Mononuclear cell (primary cell): Measurements from ENCODE around the gene WDR70. TPM values are rescaled to one million over a fixed set of nuclear protein-coding genes. Genes with fewer than 3 reads are reported as not detected.
"Not testable (repeated sequence)": the region's sequence is repeated elsewhere in the genome, so short reads cannot be mapped to it uniquely, and the experiment has no call there.

Source experiments
- H3K27me3 ChIP-seq: 2 replicates; pipeline ENCODE4 v1.6.0; 2011; ENCODE audit warnings: low read length, control low read depth; ENCODE audit not compliant: insufficient read depth
- H3K4me1 ChIP-seq: 2 replicates; pipeline ENCODE4 v1.5.1; 2011; ENCODE audit warnings: mild to moderate bottlenecking, low read length, control low read depth; ENCODE audit not compliant: insufficient read depth
- H3K4me3 ChIP-seq: 2 replicates; pipeline ENCODE4 v1.5.1; 2011; ENCODE audit warnings: mild to moderate bottlenecking, low read length, moderate library complexity
- H3K9me3 ChIP-seq: 2 replicates; pipeline ENCODE4 v1.5.1; 2011; ENCODE audit warnings: low read depth, mild to moderate bottlenecking, control low read depth, low read length
- total RNA-seq: library from RNA; depleted of rRNA; stranded (reverse); fragments of >200 nt; gene quantifications from one replicate; pipeline ENCODE4 v1.2.3, GENCODE V29; 2012

WDR70 gene
- total RNA-seq, 1 donor = 21.5 TPM

- not testable (repeated sequence) for H3K4me3 ChIP-seq, H3K4me1 ChIP-seq
Measured at GRCh38 chr5:37481395-37481794, 102.3 kb downstream of the WDR70 start.

GRCh38 chr5:37490120-37490810, 111.1 kb downstream of the WDR70 start:
- Histone ChIP-seq H3K27me3 (no peaks in the 10 kb centered on the region), H3K4me1 (no peaks in the 10 kb centered on the region), H3K4me3 (no peak overlapping the region), H3K9me3 (peaks cover 8% of the 10 kb centered on the region)

More at GRCh38 chr5:37481395-37481794, 102.3 kb downstream of the WDR70 start:
- H3K9me3 ChIP-seq, H3K27me3 ChIP-seq: not testable (repeated sequence)

DNA sequence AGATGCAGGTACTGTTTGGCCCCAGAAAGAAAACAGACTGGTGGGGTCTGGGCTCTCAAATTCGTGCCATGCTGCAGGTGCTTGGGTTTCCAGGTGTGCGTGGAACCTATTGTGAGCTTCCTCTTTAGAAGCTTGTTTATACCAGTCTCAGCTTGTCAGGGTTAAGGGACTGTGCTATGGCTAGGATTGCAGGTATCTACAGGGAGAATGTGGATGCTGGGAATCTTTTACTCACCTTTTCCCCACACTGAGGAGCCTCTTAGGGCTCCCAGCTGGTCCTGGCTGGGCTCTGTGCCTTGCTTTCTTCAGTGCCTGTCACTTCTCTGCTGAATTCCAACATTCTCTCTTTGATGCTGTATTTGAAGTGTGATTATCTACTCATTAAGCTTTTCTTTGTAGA, 111.8 kb downstream of the WDR70 start:
- Histone ChIP-seq H3K4me3 (no peak overlapping the region), H3K9me3 (peaks cover 8% of the 10 kb centered on the region), H3K27me3 (no peaks in the 10 kb centered on the region), H3K4me1 (no peaks in the 10 kb centered on the region)

DNA sequence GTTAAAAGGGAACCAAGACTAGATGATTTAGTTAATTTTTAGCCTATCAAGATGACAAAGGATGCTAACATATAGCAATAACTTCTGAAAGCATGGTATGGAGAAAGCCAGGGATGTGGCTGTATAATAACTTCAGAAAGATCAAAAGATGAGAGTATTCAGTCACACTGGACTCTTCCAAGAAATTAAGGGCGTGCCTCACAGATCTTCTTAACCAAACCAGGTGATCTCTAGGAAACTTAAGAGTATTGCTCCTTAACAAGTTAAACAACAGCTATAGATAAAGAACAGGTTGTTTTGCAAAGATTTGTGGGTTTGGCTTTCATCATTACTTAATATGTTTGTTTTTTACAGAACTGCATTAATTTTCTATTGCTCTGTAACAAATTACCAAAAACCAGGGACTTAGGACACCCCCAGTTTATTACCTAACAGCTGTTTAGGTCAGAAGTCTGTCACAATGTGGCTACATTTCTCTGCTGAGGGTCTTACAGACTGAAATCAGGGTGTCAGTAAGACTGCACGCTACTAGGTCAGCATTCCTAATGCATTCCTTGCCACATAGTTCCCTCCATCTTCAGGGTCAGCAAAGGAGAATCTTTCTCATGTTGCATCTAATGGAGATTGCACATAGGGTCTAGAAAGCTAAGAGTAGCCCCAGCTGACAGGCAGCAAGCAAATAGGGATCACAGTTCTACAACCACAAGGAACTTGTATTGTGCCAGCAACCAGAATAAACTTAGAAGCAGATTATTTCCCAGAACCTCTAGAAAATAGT, 113.8 kb downstream of the WDR70 start:
- Histone ChIP-seq H3K27me3 (no peaks in the 10 kb centered on the region), H3K9me3 (peaks cover 7% of the 10 kb centered on the region), H3K4me3 (no peak overlapping the region), H3K4me1 (no peaks in the 10 kb centered on the region)

GRCh38 chr5:37494756-37495155, 115.6 kb downstream of the WDR70 start:
- no peaks in the 10 kb centered on the region for H3K27me3 ChIP-seq
- no peak overlapping the region for H3K4me3 ChIP-seq
- no peaks in the 10 kb centered on the region for H3K9me3 ChIP-seq
- no peaks in the 10 kb centered on the region for H3K4me1 ChIP-seq

GRCh38 chr5:37495210-37495609, 116.1 kb downstream of the WDR70 start:
- Histone ChIP-seq H3K4me1 (no peaks in the 10 kb centered on the region), H3K9me3 (no peaks in the 10 kb centered on the region), H3K4me3 (no peak overlapping the region), H3K27me3 (no peaks in the 10 kb centered on the region)

GRCh38 chr5:37495668-37496347, 116.7 kb downstream of the WDR70 start:
- H3K4me3 ChIP-seq = no peak overlapping the region
- H3K9me3 ChIP-seq = no peaks in the 10 kb centered on the region
- no peaks in the 10 kb centered on the region for H3K4me1 ChIP-seq
- no peaks in the 10 kb centered on the region for H3K27me3 ChIP-seq

DNA sequence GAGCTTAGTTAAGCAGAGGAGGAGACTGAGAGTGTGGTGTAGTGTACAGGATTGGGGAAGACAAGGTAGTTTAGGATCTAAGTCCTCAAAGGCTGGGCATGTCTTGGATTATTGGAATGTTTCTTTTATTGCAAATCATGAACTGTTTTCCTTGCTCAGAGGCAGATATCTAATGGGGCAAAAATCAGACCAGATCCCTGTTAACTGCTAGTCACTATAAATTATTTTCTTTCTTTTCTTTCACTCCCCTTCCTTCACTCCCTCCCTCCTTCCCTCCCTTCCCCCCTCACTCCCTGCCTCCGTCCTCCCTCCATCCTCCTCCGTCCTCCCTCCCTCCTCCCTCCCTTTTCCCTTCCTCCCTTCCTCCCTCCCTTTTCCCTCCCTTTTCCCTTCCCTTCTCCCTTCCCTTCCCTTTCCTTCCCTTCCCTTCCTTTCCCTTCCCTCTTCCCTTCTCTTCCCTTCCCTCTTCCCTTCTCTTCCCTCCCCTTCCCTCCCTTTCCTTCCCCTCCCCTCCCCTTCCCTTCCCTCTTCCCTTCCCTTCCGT, 117.9 kb downstream of the WDR70 start:
- H3K4me3 ChIP-seq = no peak overlapping the region
- no peaks in the 10 kb centered on the region for H3K4me1 ChIP-seq
- H3K9me3 ChIP-seq = no peaks in the 10 kb centered on the region

GRCh38 chr5:37501152-37501551, 122.0 kb downstream of the WDR70 start:
- H3K27me3 ChIP-seq = no peaks in the 10 kb centered on the region
- H3K4me3 ChIP-seq = no peak overlapping the region
- H3K4me1 ChIP-seq = no peaks in the 10 kb centered on the region
- no peaks in the 10 kb centered on the region for H3K9me3 ChIP-seq

More for the DNA sequence above, 117.9 kb downstream of the WDR70 start:
- H3K27me3 ChIP-seq = no peaks in the 10 kb centered on the region

GRCh38 chr5:37506241-37506640, 127.1 kb downstream of the WDR70 start:
- no peaks in the 10 kb centered on the region for H3K4me1 ChIP-seq
- H3K4me3 ChIP-seq = no peak overlapping the region
- H3K27me3 ChIP-seq = no peaks in the 10 kb centered on the region
- no peaks in the 10 kb centered on the region for H3K9me3 ChIP-seq

GRCh38 chr5:37506722-37507121, 127.6 kb downstream of the WDR70 start:
- H3K4me3 ChIP-seq = no peak overlapping the region
- H3K4me1 ChIP-seq = no peaks in the 10 kb centered on the region
- no peaks in the 10 kb centered on the region for H3K9me3 ChIP-seq
- no peaks in the 10 kb centered on the region for H3K27me3 ChIP-seq

- Histone ChIP-seq H3K27me3 (no peaks in the 10 kb centered on the region), H3K9me3 (no peaks in the 10 kb centered on the region), H3K4me1 (no peaks in the 10 kb centered on the region), H3K4me3 (no peak overlapping the region)
Measured at GRCh38 chr5:37511646-37512045, 132.5 kb downstream of the WDR70 start.

DNA sequence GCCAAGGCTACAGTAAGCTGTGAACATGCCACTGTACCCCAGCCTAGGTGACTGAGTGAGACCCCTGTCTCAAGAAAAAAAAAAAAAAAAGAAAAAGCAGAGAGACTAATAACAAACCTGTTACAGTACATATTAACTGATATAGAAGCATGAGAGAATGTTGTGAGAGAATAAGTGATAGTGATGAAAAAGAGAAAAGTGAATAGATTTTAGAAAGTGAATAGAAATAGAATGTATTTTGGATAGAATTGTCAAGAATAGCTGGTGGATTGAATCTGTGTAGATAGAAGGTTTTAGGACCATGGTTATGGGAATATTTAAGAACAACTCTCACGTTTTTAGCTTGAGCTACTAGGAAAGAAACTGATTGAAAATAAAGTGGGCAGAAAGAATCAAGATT, 135.8 kb downstream of the WDR70 start:
- no peaks in the 10 kb centered on the region for H3K4me1 ChIP-seq
- H3K9me3 ChIP-seq = no peaks in the 10 kb centered on the region
- no peak overlapping the region for H3K4me3 ChIP-seq
- H3K27me3 ChIP-seq = no peaks in the 10 kb centered on the region

DNA sequence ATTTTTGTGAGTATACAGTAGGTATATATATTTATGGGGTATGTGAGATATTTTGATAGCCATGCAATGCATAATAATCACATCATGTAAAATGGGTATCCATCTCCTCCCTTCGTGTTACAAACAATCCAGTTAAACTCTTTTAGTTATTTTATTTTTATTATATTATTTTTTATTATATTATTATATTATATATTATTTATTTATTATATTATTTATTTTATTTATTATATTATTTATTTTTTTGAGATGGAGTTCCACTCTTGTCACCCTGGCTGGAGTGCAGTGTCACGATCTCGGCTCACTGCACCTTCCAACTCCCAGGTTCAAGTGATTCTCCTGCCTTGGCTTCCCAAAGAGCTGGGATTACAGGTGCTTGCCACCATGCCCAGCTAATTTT, 138.6 kb downstream of the WDR70 start:
- no peak overlapping the region for H3K4me3 ChIP-seq
- H3K9me3 ChIP-seq = no peaks in the 10 kb centered on the region
- no peaks in the 10 kb centered on the region for H3K27me3 ChIP-seq
- H3K4me1 ChIP-seq = no peaks in the 10 kb centered on the region

GRCh38 chr5:37518356-37518755, 139.2 kb downstream of the WDR70 start:
- H3K27me3 ChIP-seq, H3K4me1 ChIP-seq, H3K9me3 ChIP-seq, H3K4me3 ChIP-seq: not testable (repeated sequence)
